HepG2 (cell line): ENCODE results near the gene PIP5KL1. TPM values are rescaled to one million over a fixed set of nuclear protein-coding genes. Genes with fewer than 3 reads are reported as not detected.

Experiments
- FOSL2 ChIP-seq: sonication (generic); formaldehyde crosslinking; IDR thresholded peaks from 2 replicates; pipeline ENCODE4 v1.4.0; 2020; ENCODE audit warnings: missing genetic modification reagents
- GATA4 ChIP-seq: sonication (generic); IDR thresholded peaks from 2 replicates; pipeline ENCODE4 v1.6.1; 2016; ENCODE audit warnings: antibody characterized with exemption, low read depth, borderline replicate concordance
- GFI1 ChIP-seq: sonication (generic); formaldehyde crosslinking; IDR thresholded peaks from 2 replicates; pipeline ENCODE4 v1.5.0; 2020; ENCODE audit warnings: missing genetic modification reagents, mild to moderate bottlenecking, borderline replicate concordance
- GRHL1 ChIP-seq: sonication (generic); formaldehyde crosslinking; conservative IDR thresholded peaks from 2 replicates; pipeline ENCODE4 v1.8.0; 2022; ENCODE audit warnings: missing genetic modification reagents
- HOMEZ ChIP-seq: IDR thresholded peaks from 2 replicates; pipeline ENCODE4 v1.6.1; 2016; ENCODE audit warnings: low read depth
- JUN ChIP-seq: sonication (generic); formaldehyde crosslinking; IDR thresholded peaks from 2 replicates; pipeline ENCODE4 v1.4.0; 2020; ENCODE audit warnings: mild to moderate bottlenecking, missing genetic modification reagents
- MAFK ChIP-seq, 2 experiments: IDR thresholded peaks in 1 of 2; conservative IDR thresholded peaks in 1 of 2; 2 replicates each; pipeline ENCODE4 v1.6.1; 2011; ENCODE audit warnings: improper control_type of control experiment in 2 of 2, low read length in 2 of 2
- MAX ChIP-seq: IDR thresholded peaks from 2 replicates; pipeline ENCODE4 v1.6.1; 2012; ENCODE audit warnings: inconsistent platforms
- NR1H2 ChIP-seq: sonication (generic); formaldehyde crosslinking; IDR thresholded peaks from 2 replicates; pipeline ENCODE4 v1.8.1; 2022; ENCODE audit warnings: low read depth, missing genetic modification reagents, borderline replicate concordance
- TFE3 ChIP-seq: IDR thresholded peaks from 2 replicates; pipeline ENCODE4 v1.6.1; 2016
- ZMAT5 ChIP-seq: sonication (generic); formaldehyde crosslinking; IDR thresholded peaks from 2 replicates; pipeline ENCODE4 v1.5.0; 2020; ENCODE audit warnings: mild to moderate bottlenecking, low read depth, missing genetic modification reagents, borderline replicate concordance
- ZNF20 ChIP-seq: sonication (generic); formaldehyde crosslinking; IDR thresholded peaks from 2 replicates; pipeline ENCODE4 v1.4.0; 2020; ENCODE audit warnings: mild to moderate bottlenecking, moderate library complexity, missing genetic modification reagents
- ZNF280D ChIP-seq: sonication (generic); formaldehyde crosslinking; IDR thresholded peaks from 2 replicates; pipeline ENCODE4 v1.5.1; 2020; ENCODE audit warnings: mild to moderate bottlenecking, missing genetic modification reagents
- ZNF503 ChIP-seq: sonication (generic); formaldehyde crosslinking; IDR thresholded peaks from 2 replicates; pipeline ENCODE4 v1.4.0; 2020; ENCODE audit warnings: missing genetic modification reagents
- ZNF510 ChIP-seq: sonication (generic); formaldehyde crosslinking; IDR thresholded peaks from 2 replicates; pipeline ENCODE4 v1.4.0; 2020; ENCODE audit warnings: low read depth, mild to moderate bottlenecking, missing genetic modification reagents
- ZNF709 ChIP-seq: sonication (generic); formaldehyde crosslinking; IDR thresholded peaks from 2 replicates; pipeline ENCODE4 v1.5.0; 2020; ENCODE audit warnings: mild to moderate bottlenecking, missing genetic modification reagents
- ZNF737 ChIP-seq: sonication (generic); formaldehyde crosslinking; IDR thresholded peaks from 2 replicates; pipeline ENCODE4 v1.5.0; 2020; ENCODE audit warnings: missing genetic modification reagents, mild to moderate bottlenecking, borderline replicate concordance
- polyA plus RNA-seq, 8 experiments: library from polyadenylated mRNA; depleted of rRNA in 3 of 8; stranded (reverse) in 7 of 8; unstranded in 1 of 8; fragments of >200 nt; fragmentation: Illumina TruSeq in 4 of 8; extraction: Trizol in 4 of 8; gene quantifications; 2 replicates each; pipeline versions ENCODE4 v1.2.1 to v1.2.3, GENCODE V29; 2011 to 2016; ENCODE audit warnings: low read depth in 4 of 8, missing spikeins in 1 of 8, mixed read lengths in 1 of 8; ENCODE audit not compliant: insufficient read depth in 1 of 8
- total RNA-seq, 5 experiments: library from RNA; depleted of rRNA; stranded (reverse); fragments of >200 nt; fragmentation: Illumina TruSeq; extraction: Trizol; gene quantifications; 2 replicates each; pipeline ENCODE4 v1.2.3, GENCODE V29; 2016; ENCODE audit warnings: low read depth in 1 of 5

Gene PIP5KL1
- total and polyA plus RNA-seq, 2 of the 13 experiments (the other 11 are each of a cell fraction or from before 2014, with no cell fraction given) = 0.20 to 0.49 TPM

GRCh38 chr9:127937388-127938297 lies 7.1 kb upstream of the PIP5KL1 start, which contains the start of gene DPM2 (continued):
- TF ChIP-seq ZNF280D (no peak), ZNF709 (0 out of 2 replicates have a peak, but pooled peaks have one; percentile 48), ZNF510 (CRISPR knock-in tag) (no peak), JUN (CRISPR knock-in tag) (no peak), GRHL1 (CRISPR knock-in tag) (no peak), ZMAT5 (CRISPR knock-in tag) (no peak), ZNF737 (CRISPR knock-in tag) (no peak), ZNF20 (CRISPR knock-in tag) (no peak), HOMEZ (CRISPR knock-in tag) (no peak), GFI1 (CRISPR knock-in tag) (no peak), FOSL2 (CRISPR knock-in tag) (no peak; the same call in 1 of the 2 replicates), MAFK (conservative IDR thresholded peaks at IDR 0.05 in 1 of 2, IDR thresholded peaks at IDR 0.05 in 1 of 2; ENCODE audit: low read length in 2 of 2) (no peak), NR1H2 (CRISPR knock-in tag) (no peak; the same call in 1 of the 2 replicates), TFE3 (CRISPR knock-in tag) (no peak), MAX (peak; percentile 86), ZNF503 (CRISPR knock-in tag) (no peak), GATA4 (no peak; the same call in 1 of the 2 replicates)
